GM12872 (cell line): Measurements from ENCODE around the gene MAST4.

ENCODE experiments used
- TF ChIP-seq, protein P1 (sequence below): IDR thresholded peaks from 3 replicates; pipeline ENCODE4 v1.5.1; 2011; ENCODE audit warnings: low read depth, mild to moderate bottlenecking, low read length, moderate library complexity; ENCODE audit not compliant: insufficient read depth

The MAST4 gene

GRCh38 chr5:67030289-67031056 lies 434.3 kb downstream of the MAST4 start:
- TF ChIP-seq, protein P1, sequence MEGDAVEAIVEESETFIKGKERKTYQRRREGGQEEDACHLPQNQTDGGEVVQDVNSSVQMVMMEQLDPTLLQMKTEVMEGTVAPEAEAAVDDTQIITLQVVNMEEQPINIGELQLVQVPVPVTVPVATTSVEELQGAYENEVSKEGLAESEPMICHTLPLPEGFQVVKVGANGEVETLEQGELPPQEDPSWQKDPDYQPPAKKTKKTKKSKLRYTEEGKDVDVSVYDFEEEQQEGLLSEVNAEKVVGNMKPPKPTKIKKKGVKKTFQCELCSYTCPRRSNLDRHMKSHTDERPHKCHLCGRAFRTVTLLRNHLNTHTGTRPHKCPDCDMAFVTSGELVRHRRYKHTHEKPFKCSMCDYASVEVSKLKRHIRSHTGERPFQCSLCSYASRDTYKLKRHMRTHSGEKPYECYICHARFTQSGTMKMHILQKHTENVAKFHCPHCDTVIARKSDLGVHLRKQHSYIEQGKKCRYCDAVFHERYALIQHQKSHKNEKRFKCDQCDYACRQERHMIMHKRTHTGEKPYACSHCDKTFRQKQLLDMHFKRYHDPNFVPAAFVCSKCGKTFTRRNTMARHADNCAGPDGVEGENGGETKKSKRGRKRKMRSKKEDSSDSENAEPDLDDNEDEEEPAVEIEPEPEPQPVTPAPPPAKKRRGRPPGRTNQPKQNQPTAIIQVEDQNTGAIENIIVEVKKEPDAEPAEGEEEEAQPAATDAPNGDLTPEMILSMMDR: no peak

- TF ChIP-seq, protein P1: no peak
Observed at GRCh38 chr5:67031057-67031443, 434.9 kb downstream of the MAST4 start.

DNA sequence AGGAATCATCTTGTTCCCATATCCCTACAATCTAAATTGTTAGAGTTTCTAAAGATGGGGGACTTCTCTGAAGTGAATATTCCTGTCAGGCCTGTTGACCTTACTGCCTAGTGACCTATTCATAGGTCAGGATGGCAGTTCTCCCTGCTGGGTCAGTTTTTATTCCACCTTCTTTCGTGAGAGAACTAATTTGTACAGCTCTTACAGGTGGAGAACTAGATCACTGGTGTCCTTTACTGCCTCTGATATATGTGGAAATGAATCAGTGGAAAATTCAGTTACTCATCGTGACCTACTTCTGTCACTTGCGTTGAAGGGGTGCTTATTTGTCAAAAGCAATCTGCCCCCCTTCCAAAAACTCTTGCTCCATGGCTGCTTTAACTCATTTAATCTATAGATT lies 435.5 kb downstream of the MAST4 start:
- TF ChIP-seq, protein P1: no peak

GRCh38 chr5:67032921-67033664 lies 436.9 kb downstream of the MAST4 start:
- TF ChIP-seq, protein P1: no peak

GRCh38 chr5:67033880-67034651 lies 437.9 kb downstream of the MAST4 start:
- TF ChIP-seq, protein P1: no peak

- TF ChIP-seq, protein P1: no peak
Observed at GRCh38 chr5:67035098-67035740, 439.0 kb downstream of the MAST4 start.
